GM18909 (cell line): ENCODE data around the gene GFOD1.

Experiments used
- ATAC-seq: cut with Tn5 transposase; IDR thresholded peaks from one replicate; pipeline ENCODE4 v1.9.1; 2021; ENCODE audit warnings: mild to moderate bottlenecking; ENCODE audit not compliant: unreplicated experiment, poor library complexity

Gene GFOD1

DNA sequence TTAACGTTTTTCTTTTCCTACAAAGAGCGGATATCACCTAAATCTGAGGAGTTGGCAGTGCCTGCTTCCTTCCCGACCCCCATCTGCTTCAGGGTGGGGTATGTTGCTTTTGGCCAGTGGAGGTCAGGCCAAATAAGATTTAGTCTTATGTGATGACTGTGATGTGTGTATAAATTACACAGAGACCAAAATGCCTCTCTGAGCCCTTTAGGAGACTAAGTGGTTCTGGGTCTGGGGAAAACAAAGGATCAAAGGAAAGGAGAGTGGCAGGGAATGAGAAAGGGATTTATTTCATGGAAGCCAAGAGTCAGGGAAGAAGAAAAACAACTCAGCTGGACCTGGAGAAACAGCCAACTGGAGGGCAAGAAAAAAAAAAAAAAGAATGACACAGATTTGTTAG lies 120.0 kb downstream of the GFOD1 start:
- ATAC-seq: no peak

DNA sequence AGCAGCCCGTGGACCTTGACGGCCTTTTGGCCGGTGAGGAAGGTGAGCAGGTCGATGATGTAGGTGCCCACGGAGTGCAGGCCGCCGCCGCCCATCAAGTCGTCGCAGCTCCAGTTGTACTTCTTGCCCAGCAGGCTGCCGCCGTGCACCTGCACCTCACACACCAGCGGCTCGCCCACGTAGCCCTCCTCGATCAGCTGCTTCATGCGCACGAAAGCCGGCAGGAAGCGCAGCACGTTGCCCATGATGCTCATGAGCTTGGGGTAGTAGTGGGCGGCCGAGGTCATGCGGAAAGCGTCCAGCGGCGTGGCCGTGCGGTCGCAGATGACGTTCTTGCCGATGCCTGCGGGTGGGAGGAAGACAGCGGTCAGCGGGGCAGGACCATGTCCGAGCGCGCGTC lies 122.1 kb downstream of the GFOD1 start:
- ATAC-seq: no peak

DNA sequence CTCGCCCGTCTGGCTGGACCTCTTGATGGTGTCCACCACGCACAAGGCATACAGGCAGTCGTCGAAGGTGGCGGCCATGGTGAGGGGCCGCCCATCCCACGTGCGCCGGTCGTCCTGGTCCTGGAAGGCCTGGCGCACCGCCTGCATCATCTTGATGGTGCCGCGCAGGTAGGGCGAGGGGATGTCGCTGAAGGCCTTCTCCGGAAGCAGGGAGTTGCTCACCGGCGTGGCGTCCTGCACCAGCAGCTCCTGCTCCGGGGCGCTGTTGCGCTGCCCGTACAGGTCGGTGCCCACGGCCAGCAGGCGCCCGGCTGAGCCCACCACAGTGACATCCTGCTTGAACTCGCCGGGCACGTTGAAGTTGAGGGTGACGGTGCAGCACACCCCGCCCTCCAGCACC lies 122.6 kb downstream of the GFOD1 start:
- no peak for ATAC-seq

DNA sequence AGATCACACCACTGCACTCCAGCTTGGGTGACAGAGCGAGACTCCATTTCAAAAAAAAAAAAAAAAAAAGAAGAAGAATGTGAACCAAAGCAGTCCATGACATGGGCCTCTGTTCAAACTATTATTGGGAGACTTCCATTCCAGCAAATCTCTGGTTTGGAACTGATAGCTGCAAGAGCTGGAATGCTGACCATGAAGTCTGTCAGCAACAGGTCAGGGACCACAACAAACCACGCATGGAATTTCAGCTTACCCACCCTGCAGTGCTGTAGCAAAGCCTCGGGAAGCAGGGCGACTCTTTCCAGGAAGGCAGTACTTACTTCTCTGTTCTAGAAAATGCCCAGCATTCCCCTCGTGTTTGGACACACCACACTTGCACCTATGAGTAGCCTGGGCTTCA lies 125.0 kb downstream of the GFOD1 start:
- ATAC-seq: no peak

DNA sequence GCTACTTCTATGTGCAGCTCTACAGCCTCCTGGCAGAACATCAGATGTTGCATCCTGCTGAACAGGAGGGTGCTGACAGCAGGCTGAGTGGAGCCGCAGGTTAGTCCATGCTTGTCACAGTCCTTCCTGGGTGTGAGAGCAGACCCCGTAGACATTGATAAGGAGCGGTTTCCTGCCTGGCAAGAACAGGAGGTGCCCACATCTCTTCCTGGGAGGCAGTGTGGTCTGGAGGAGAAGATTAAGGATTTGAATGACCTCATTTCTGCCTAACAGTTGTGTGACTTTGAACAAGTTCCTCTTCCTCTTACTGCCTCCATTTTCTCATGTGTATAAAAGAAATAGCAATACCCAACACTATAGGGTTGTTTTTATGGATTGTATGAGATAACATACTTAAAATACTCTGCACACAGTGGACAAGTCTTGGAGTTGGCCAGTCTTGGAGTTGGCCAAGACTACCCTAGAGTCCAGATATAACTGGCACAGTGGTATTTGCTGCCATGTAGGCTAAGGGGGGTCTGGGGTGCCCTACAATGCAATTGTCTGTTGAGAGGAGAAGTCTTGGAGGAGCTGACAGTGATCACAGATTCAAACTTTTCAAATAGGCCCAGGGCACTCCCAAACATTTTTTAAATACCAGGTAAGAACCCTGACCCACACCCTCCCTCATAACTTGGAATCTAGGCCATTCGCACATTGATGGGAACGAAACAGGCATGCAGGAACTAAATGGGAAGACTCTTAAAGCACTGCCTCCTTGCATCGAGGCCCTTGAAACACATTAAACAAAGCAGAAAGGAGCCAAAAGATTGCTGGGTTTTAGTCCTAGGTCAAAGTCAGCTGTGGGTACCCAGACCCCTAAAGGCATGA lies 126.5 kb downstream of the GFOD1 start:
- no peak for ATAC-seq

DNA sequence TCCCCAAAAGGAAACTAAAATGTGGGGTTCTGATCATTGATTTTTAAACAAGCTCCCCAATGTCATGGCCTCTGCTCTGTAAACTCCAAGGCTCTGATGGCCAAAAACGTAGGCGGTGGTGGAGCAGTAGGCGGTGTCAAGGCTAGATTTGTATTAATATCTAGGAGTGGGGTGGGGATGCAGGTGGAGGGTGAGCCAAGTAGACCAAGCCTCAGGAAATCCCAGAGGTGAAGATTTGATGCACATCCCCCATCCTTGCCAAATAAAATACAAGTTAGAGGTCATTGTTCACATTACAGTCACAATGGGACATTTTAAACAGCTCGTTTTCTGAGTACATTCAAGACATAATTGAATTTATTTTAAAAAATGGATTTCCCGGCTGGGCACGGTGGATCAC lies 128.1 kb downstream of the GFOD1 start:
- ATAC-seq: no peak

DNA sequence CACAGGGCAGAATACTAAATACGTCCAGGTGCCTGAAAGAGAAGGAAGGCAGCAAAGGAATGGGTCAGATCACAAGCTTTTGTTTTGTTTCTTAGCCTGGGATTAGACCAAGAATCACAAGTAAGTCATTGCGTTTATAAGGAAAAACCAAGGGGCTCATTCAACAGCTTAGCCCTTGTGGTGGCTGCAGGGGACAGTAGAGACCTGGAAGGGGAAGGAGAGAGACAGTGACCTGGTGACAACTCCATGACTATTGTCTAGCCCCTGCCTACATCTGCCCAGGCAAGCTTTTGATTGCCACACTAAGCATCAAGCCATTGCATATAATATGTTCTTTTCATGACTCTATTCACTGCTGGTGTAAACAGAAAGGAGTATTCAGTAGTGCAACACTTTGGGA lies 128.9 kb downstream of the GFOD1 start:
- no peak for ATAC-seq

DNA sequence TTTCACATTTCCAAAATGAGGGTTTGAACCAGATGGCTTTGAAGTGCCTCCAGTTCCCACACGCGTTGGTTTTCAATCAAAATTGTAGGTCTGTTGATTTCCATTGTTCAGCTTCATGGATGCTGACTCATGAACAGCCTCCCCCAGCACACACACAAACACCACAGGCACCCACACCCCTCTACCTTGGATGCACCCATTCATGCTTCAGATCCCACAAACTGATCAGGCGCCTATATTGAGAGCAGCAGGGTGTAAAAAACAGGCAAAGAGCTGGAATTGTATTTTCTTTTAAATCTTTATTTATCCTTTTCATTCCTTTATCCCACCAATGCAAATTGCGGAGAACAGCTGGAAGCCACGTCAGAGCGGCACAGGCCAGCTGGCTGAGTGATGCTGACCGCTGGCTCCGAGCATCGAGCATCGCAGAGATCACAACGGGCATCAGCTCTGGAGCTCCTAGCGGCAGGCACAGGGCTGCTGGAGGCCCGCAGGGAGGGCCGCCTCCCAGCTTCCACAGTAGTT lies 129.8 kb downstream of the GFOD1 start:
- ATAC-seq: no peak

DNA sequence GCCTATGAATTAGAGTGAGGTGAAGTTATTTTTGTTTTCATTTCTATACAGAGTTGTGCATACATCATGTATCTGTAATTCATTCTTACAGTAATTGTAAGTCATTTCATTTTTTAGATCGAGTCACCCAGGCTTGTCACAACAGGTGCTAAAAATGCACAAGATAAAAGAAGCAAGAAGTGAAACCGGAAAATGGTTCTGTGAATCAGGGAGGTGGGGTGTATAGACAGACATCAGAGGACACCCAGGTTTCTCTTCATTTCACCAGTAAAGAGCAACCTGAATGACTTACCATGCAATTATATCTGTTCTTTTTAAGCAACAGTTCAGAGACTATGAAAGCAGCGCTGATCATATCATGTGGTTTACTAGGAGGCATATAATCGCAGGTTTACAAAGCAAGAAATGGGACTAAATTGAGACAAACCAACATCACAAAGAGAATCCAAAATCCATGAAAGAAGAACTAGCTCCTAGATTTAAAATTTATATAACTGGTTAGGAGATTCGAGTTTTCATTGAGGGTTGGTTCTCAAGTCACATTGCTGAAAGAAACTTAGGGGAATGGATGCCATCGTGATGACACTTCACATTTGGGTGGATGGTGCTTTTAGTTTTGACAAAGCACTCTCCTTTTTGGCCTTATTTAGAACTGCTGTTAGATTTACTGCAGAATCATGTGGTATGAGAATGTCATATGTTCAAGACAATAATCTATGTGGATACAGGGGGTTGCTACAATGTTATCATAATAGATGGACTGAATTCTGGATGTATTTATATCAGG lies 131.2 kb downstream of the GFOD1 start:
- ATAC-seq: peak; percentile 91

DNA sequence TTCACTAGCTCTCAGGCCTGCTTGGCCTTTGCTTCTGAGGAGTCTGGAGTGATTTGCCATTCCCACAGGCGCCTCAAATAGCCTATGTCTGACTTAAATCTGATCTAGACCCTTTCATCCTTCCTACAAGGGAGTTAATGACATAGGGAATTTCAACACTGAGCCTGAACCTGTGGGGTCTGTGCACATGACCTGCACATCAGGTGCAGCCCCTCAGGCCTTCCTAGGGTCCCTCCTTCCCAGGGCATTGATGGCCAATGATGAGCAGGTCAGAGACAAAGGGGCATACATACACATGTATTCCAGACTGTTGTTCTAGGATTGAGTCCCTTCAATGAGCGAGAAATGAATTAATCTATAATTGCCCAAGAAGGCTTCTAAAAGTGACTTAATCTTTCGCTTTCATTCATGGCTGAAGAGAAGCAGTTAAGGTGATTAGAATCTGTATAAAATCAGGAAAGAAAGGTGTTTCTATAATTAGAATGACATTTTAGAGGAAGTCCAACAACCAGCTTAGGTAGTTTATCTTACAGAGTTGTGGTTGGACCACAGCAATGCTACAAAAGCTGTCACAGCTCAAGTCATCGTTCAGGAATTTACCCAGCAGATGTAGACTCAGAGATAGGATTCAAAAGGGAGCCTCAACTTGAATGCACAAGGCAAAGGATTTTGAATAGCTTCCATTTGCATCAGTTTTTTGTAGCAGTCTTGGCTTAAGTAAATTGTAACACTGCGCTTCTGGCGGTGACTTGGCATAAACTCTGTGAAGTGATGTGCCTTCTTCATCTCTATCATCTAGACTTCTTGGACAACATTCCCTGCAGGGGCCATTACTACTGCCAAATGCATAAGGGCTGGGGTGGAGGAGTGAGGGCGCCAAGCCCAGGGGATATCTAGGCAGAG lies 132.1 kb downstream of the GFOD1 start:
- peak; percentile 34 for ATAC-seq

DNA sequence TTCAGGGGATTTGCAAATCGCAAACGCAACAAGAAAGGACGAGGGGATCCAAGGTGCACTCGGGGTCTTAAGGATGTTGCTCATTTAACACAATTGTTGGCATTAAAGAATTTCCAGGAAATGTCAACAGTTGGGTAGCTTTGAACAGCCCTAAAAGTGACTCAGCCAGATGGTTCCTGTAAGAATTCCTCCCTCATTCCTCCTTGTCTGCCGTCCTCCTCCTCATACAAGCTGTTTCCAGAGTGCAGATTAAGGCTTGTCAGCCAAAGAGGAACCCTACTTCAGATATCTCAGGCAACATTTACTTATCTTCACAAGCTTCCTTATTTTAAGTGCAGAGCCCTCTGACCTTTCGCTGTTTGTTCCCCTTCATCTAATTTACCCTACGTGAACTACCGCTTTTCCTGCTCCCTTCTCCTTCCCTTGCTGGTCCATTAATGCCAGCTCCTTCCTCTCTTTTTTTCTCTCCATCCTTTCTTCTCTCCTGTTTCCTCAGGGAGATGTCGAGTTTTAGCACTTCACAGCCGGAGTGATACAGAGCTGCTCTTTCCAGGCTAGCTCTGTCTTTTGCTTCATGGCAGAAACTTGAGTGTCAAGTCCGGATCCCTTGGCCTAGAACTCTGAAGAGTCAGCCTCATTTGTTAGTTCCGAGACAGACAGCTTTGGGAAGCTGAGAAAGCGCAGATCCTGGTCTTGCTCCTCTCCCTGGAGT lies 132.9 kb downstream of the GFOD1 start:
- no peak for ATAC-seq

DNA sequence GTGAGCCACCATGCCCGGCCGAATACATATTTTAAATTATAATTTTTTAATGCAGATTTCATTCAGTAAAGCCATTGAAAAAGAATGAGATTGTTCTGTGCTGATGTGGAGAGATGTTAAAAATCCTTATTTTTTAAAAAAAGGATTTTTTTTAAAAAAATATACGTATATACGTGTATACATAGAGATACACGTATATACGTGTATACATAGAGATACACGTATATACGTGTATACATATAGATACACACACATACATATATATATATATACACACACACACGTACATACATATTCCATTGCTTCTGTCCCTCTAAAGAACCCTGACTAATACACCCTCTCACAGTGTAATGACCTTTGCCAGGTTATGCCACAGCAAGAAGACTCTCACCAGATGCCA lies 135.2 kb downstream of the GFOD1 start:
- ATAC-seq: no peak

DNA sequence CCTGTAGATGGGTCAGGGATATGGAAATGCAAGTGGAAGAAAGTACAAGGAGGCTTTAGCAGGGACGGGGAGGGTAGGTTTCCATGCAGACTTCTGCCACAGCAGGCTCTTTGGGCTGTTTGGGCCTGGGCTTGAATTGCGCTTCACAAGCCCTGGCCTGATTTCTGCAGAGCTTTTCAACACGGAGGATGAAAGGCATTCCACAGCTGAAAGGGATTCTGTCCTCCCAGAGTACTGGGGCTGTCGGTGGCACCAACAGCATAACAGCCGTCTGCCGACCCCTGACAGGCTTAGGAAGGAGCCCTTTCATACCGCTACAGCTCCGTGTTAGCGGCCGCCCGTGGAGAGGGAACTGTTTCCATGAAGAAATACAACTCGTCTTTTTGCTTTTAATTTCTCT lies 136.1 kb downstream of the GFOD1 start:
- ATAC-seq: no peak

DNA sequence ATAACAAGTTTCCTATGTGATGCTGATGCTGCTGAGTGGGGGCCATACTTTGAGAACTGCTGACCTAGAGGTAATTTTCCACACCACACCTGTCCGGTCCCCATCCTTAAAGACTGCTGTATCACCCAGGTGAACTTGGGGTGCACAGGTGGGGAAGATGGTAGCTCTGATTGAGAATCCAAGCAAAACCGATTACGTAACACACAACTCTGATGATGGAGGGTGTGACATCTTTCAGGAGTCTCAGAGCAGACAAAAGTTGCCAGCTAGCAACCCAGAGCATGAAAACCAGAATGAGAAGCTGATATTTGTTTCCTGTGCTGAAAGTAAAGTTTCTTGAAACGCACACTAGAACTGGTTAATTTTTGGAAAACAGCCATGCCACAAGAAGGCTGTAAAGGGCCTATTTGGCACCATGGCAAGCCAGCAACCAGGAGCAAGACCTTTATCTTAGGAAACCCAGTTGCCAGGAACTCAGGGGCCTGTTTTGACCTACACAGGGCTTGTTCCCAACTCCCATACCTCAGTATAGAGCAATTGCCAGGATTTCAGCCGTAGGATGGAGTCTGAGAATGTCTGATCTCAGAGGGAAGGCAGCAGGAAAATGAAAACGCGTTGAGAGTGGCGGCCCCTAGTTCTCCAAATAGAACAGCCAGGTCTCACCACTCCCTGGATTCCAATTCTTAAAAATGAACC lies 137.4 kb downstream of the GFOD1 start:
- no peak for ATAC-seq

DNA sequence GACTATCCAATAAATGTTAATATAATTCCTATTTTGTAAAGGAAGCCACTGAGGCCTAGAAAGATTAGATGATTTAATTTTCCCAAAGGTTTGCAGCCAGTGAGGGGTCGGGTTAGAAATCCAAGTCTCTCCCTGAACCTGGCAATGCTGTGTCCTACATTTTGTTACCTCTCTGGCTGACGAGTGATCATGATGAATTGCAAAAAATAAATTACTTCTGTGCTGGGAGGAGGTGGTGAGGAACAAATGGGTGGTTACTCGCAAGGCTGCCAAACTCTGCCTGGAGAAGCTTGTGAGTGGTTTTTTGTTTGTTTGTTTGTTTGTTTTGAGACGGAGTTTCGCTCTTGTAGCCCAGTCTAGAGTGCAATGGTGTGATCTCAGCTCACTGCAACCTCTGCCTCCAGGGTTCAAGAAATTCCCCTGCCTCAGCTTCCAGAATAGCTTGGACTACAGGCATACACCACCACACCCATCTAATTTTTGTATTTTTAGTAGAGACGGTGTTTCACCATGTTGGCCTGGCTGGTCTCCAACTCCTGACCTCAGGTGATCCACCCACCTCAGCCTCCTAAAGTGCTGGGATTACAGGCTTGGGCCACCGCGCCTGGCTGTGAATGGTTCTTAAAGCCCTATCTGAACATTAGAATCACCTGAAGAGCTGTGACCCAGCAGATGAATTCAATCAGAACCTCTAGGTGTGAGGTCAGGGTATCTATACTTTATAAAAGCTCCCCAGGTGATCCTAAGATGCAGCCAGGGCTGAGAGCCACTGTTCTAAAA lies 138.9 kb downstream of the GFOD1 start:
- no peak for ATAC-seq

DNA sequence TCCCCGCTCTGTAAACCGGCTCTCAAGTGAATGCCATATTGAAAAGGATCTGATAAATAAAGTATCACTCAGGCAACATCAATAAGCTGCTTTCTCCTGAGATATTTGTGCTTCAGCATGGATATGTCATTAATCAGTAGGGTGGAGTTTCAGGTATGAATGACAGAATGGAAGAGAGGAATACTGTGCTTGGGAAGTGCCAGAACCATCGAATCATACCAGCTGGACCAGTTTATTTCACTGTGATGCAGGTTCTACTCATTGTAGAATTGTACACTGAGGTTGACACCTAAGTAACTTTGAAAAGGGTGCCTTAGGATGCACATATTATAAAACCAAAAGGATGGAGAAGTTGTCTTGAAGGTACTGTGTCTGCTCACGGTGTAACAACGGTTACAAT lies 141.2 kb downstream of the GFOD1 start:
- ATAC-seq: no peak

DNA sequence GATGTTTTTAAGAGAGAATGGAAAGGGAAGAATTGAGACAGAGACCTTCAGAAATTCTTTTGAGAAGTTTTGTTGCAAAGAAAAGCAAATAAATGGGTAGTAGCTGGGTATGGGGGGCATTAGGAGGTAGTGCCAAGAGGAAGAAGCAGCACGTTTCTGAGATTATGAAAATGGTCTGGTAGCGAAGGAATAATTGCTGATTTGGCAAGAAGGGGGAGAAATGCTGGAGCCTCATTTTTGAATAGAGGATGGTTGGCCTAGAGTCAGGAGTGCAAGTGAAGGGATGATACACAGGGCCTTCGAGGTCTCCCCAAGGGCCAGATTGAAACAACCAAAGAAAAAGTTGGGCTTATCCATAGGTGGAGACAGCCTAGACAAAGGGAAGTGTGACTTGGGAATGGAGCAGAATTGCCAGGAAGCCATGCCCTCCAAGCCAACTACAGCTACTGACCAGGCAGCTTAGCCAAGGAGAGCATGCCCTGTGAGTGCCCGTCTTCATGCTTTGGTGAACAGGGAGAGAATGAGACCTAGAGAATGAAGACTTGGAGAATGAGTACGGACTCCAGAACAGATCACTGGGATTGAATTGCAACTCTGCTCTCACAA lies 144.9 kb downstream of the GFOD1 start:
- no peak for ATAC-seq
